Measurements from ENCODE around the gene MPHOSPH9.

- TF ChIP-seq CTCF (IDR thresholded peaks at IDR 0.05), result no peak
- no peak for TF ChIP-seq EP300 (IDR thresholded peaks at IDR 0.05)
Observed at GRCh38 chr12:123127182-123127495, 105.8 kb downstream of the MPHOSPH9 start.
